CD14-positive monocyte (primary cell): ENCODE data around the gene ZNF440. TPM values are rescaled to one million over a fixed set of nuclear protein-coding genes. Genes with fewer than 3 reads are reported as not detected.
A peak's percentile ranks its signal among the peaks of the same experiment; 100 is the strongest.
"Not testable (repeated sequence)": the region's sequence is repeated elsewhere in the genome, so short reads cannot be mapped to it uniquely, and the experiment has no call there.

ENCODE experiments used
- DNase-seq, 3 donors: peaks; one replicate each; pipeline ENCODE4 v3.0.0-alpha.2; 2011 to 2022
- H2AFZ ChIP-seq: 2 replicates; pipeline ENCODE4 v1.6.0; 2012; ENCODE audit warnings: mild to moderate bottlenecking, low read depth, low read length, inconsistent platforms; ENCODE audit not compliant: insufficient read depth, poor library complexity, severe bottlenecking
- H3K27ac ChIP-seq, 2 donors: 1 replicate in 1 of 2; 2 replicates in 1 of 2; pipeline ENCODE4 v1.5.1; 2012 to 2013; ENCODE audit warnings: low read length in 2 of 2, control low read depth in 1 of 2, inconsistent platforms in 1 of 2, low read depth in 1 of 2, mild to moderate bottlenecking in 1 of 2
- H3K27me3 ChIP-seq, 2 donors: one replicate each; pipeline versions ENCODE4 v1.6.0 to v1.6.1; 2011 to 2013; ENCODE audit warnings: low read length in 2 of 2; ENCODE audit not compliant: control insufficient read depth in 2 of 2, insufficient read depth in 2 of 2
- H3K36me3 ChIP-seq, 2 donors: replicated peaks in 1 of 2; 1 replicate in 1 of 2; 2 replicates in 1 of 2; pipeline versions ENCODE4 v1.5.1 to v1.6.1; 2012 to 2013; ENCODE audit warnings: low read length in 2 of 2, control low read depth in 1 of 2, inconsistent platforms in 1 of 2, mild to moderate bottlenecking in 1 of 2; ENCODE audit not compliant: insufficient read depth in 2 of 2, control insufficient read depth in 1 of 2
- H3K4me1 ChIP-seq, 2 donors: 1 replicate in 1 of 2; 2 replicates in 1 of 2; pipeline versions ENCODE4 v1.5.1 to v1.6.1; 2012 to 2013; ENCODE audit warnings: low read length in 2 of 2, control low read depth in 1 of 2, inconsistent platforms in 1 of 2, mild to moderate bottlenecking in 1 of 2, moderate library complexity in 1 of 2; ENCODE audit not compliant: insufficient read depth in 2 of 2, control insufficient read depth in 1 of 2
- H3K4me2 ChIP-seq: replicated peaks from 2 replicates; pipeline ENCODE3; 2012; ENCODE audit warnings: low read length, moderate library complexity, mild to moderate bottlenecking; ENCODE audit not compliant: poor library complexity, severe bottlenecking; ENCODE audit errors: extremely low read depth
- H3K4me3 ChIP-seq, 3 experiments: fragments of 200-600 bp in 1 of 3; sonication (generic) in 1 of 3; replicated peaks in 1 of 3; 1 replicate in 2 of 3; 2 replicates in 1 of 3; pipeline ENCODE4 v1.5.1; 2011 to 2013; ENCODE audit warnings: low read length in 3 of 3, mild to moderate bottlenecking in 3 of 3, control low read depth in 2 of 3, low read depth in 2 of 3, inconsistent platforms in 1 of 3, moderate library complexity in 1 of 3
- H3K79me2 ChIP-seq: 2 replicates; pipeline ENCODE4 v1.6.0; 2012; ENCODE audit warnings: mild to moderate bottlenecking, control low read depth, inconsistent platforms, low read length, moderate library complexity; ENCODE audit not compliant: insufficient read depth
- H3K9ac ChIP-seq: 2 replicates; pipeline ENCODE4 v1.6.0; 2017; ENCODE audit warnings: low read length, mild to moderate bottlenecking; ENCODE audit not compliant: insufficient read depth, poor library complexity, severe bottlenecking
- H3K9me3 ChIP-seq, 2 donors: replicated peaks in 1 of 2; 1 replicate in 1 of 2; 2 replicates in 1 of 2; pipeline versions ENCODE4 v1.5.1 to v1.6.1; 2012 to 2013; ENCODE audit warnings: low read length in 2 of 2, control low read depth in 1 of 2; ENCODE audit not compliant: control insufficient read depth in 1 of 2, insufficient read depth in 1 of 2
- H4K20me1 ChIP-seq: 2 replicates; pipeline ENCODE4 v1.6.0; 2012; ENCODE audit warnings: mild to moderate bottlenecking, low read length, control low read depth, moderate library complexity; ENCODE audit not compliant: insufficient read depth
- H3K27ac Mint-ChIP-seq, 7 donors: one replicate each; pipeline ENCODE4 v1.8.0; 2020; ENCODE audit warnings: mild to moderate bottlenecking in 7 of 7, mixed read lengths in 7 of 7, moderate library complexity in 6 of 7, inconsistent platforms in 2 of 7
- H3K27me3 Mint-ChIP-seq, 3 donors: one replicate each; pipeline ENCODE4 v1.8.0; 2021 to 2022; ENCODE audit warnings: low read depth in 3 of 3, mild to moderate bottlenecking in 3 of 3, mixed read lengths in 3 of 3, moderate library complexity in 3 of 3, inconsistent platforms in 1 of 3
- H3K36me3 Mint-ChIP-seq, 2 donors: one replicate each; pipeline ENCODE4 v1.8.0; 2020; ENCODE audit warnings: mixed read lengths in 2 of 2, inconsistent platforms in 1 of 2, mild to moderate bottlenecking in 1 of 2
- H3K4me1 Mint-ChIP-seq: one replicate; pipeline ENCODE4 v1.8.0; 2020; ENCODE audit warnings: mild to moderate bottlenecking, mixed read lengths
- H3K4me3 Mint-ChIP-seq, 2 donors: one replicate each; pipeline ENCODE4 v1.8.0; 2020; ENCODE audit warnings: mild to moderate bottlenecking in 2 of 2, mixed read lengths in 2 of 2, moderate library complexity in 1 of 2
- H3K9me3 Mint-ChIP-seq, 7 donors: one replicate each; pipeline ENCODE4 v1.8.0; 2020 to 2022; ENCODE audit warnings: mixed read lengths in 7 of 7, mild to moderate bottlenecking in 6 of 7, moderate library complexity in 6 of 7, inconsistent platforms in 2 of 7
- WGBS: methylation state at CpG from one replicate; pipeline ENCODE4 v1.1.5; 2013; ENCODE audit warnings: missing lambda C conversion rate; ENCODE audit not compliant: insufficient coverage; 5-methylcytosine and 5-hydroxymethylcytosine counted together
- intact Hi-C, 2 donors: fragments of 100-400 bp; cut with micrococcal nuclease; formaldehyde crosslinking; loops; one replicate each; pipeline versions ENCODE4 v1.15.0 to v1.15.1; 2023
- polyA plus RNA-seq, 3 donors: library from polyadenylated mRNA; depleted of rRNA in 1 of 3; unstranded in 2 of 3; stranded (reverse) in 1 of 3; fragments of 300-500 nt in 2 of 3; fragments of >200 nt in 1 of 3; fragmentation: Illumina TruSeq in 2 of 3; gene quantifications; 1 replicate in 2 of 3; 2 replicates in 1 of 3; pipeline ENCODE4 v1.2.3, GENCODE V29; 2012 to 2021
- TF ChIP-seq, protein P1 (sequence below): fragments of 200-600 bp; IDR thresholded peaks from one replicate; pipeline ENCODE4 v1.8.0; 2022; ENCODE audit warnings: antibody characterized with exemption, mild to moderate bottlenecking

The ZNF440 gene
- polyA plus RNA-seq, 3 donors: 2.4 to 4.1 (median 3.4) TPM

DNA sequence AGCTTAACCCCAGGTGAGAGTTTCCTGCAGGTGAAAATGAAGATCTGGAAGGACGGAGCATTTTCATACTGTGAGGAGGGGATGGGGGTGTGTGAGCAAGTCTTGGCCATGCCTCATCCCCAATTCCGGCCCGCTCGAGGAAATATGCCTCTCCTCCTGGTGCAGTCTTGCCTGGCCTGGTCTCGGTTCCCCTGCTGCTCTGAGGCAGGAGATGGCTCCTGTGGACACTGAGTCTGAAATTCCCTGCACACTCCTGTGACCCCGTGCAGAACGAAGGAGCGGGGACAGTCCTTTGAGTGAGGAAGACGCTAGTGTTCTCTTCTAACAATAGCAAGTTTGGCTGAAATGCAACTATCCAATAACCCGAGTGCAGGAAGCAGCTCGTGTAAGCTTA lies 34.1 kb downstream of the ZNF440 start:
- Histone ChIP-seq H3K4me3 (peak overlapping the region; percentile 49 to 77 (median 55)), H3K9ac (peak overlapping the region; percentile 57), H3K79me2 (peaks cover 26% of the 10 kb centered on the region), H3K27me3 (no peaks in the 10 kb centered on the region), H4K20me1 (no peaks in the 10 kb centered on the region), H3K27ac (no peak overlapping the region), H3K4me2 (peak overlapping the region; percentile 84), H3K36me3 (peaks cover 0 to 1% of the 10 kb centered on the region in 2 donors), H2AFZ (peak overlapping the region; percentile 81), H3K4me1 (peaks cover 15 to 19% of the 10 kb centered on the region in 2 donors), H3K9me3 (peaks cover 46 to 67% of the 10 kb centered on the region in 2 donors)
- Mint-ChIP-seq H3K27me3 (peaks cover 0 to 5% (median 2%) of the 10 kb centered on the region in 3 donors), H3K4me1 (peaks cover 20% of the 10 kb centered on the region), H3K4me3 (peak overlapping the region; percentile 84 to 90), H3K36me3 (peaks cover 3 to 24% of the 10 kb centered on the region in 2 donors), H3K9me3 (peaks cover 25 to 73% (median 50%) of the 10 kb centered on the region in 7 donors), H3K27ac (peak overlapping the region in 3 of 7 donors; percentile 3 to 26 (median 15))
- intact Hi-C loops: no loop called here
- DNase-seq: no peak
- TF ChIP-seq, protein P1, sequence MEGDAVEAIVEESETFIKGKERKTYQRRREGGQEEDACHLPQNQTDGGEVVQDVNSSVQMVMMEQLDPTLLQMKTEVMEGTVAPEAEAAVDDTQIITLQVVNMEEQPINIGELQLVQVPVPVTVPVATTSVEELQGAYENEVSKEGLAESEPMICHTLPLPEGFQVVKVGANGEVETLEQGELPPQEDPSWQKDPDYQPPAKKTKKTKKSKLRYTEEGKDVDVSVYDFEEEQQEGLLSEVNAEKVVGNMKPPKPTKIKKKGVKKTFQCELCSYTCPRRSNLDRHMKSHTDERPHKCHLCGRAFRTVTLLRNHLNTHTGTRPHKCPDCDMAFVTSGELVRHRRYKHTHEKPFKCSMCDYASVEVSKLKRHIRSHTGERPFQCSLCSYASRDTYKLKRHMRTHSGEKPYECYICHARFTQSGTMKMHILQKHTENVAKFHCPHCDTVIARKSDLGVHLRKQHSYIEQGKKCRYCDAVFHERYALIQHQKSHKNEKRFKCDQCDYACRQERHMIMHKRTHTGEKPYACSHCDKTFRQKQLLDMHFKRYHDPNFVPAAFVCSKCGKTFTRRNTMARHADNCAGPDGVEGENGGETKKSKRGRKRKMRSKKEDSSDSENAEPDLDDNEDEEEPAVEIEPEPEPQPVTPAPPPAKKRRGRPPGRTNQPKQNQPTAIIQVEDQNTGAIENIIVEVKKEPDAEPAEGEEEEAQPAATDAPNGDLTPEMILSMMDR: no peak
- 23% methylated on average over 9 of the region's 11 CpGs for WGBS

- peaks cover 15 to 19% of the 10 kb centered on the region in 2 donors for H3K4me1 ChIP-seq
- peak within 1 kb of the TSS in 1 of 2 donors; percentile 54 for H3K27ac ChIP-seq
- H3K36me3 ChIP-seq: peaks cover 0 to 8% of the 10 kb centered on the region in 2 donors
- H3K4me3 ChIP-seq: peak within 1 kb of the TSS; percentile 49 to 77 (median 55)
- TF ChIP-seq, protein P1: no peak
- H3K27me3 ChIP-seq: no peaks in the 10 kb centered on the region
- H3K4me2 ChIP-seq: peak within 1 kb of the TSS; percentile 84
- H3K79me2 ChIP-seq: peaks cover 27% of the 10 kb centered on the region
- under 1% methylated on average over 55 of the region's 59 CpGs for WGBS
- H3K27ac Mint-ChIP-seq: peak within 1 kb of the TSS; percentile 26 to 82 (median 70)
- H4K20me1 ChIP-seq: no peaks in the 10 kb centered on the region
- H3K36me3 Mint-ChIP-seq: peaks cover 3 to 25% of the 10 kb centered on the region in 2 donors
- H3K9me3 ChIP-seq: peaks cover 49 to 71% of the 10 kb centered on the region in 2 donors
- H3K27me3 Mint-ChIP-seq: peaks cover 0 to 5% (median 2%) of the 10 kb centered on the region in 3 donors
- H3K9me3 Mint-ChIP-seq: peaks cover 26 to 78% (median 55%) of the 10 kb centered on the region in 7 donors
- intact Hi-C loops: no loop called here
- H3K9ac ChIP-seq: peak within 1 kb of the TSS; percentile 57
- peak within 1 kb of the TSS; percentile 84 to 90 for H3K4me3 Mint-ChIP-seq
- H3K4me1 Mint-ChIP-seq: peaks cover 20% of the 10 kb centered on the region
- DNase-seq: peak; percentile 49 to 61 (median 53)
- H2AFZ ChIP-seq: peak within 1 kb of the TSS; percentile 81
These were observed 34.8 kb downstream of the ZNF440 start, which contains the start of gene ZNF439 for GRCh38 chr19:11848594-11849469. Gene ZNF439, plus strand, starts transcription at chr19:11848726. Its CDS starts 142 bp downstream, at chr19:11848868.

- H3K9ac ChIP-seq, H3K4me2 ChIP-seq, H3K27ac ChIP-seq, H4K20me1 ChIP-seq, H3K4me3 ChIP-seq, H3K27me3 ChIP-seq, intact Hi-C loops, H3K4me3 Mint-ChIP-seq, H3K27me3 Mint-ChIP-seq, H2AFZ ChIP-seq, H3K27ac Mint-ChIP-seq, DNase-seq: not testable (repeated sequence)
- H3K79me2 ChIP-seq: peaks cover 39% of the 10 kb centered on the region
- H3K9me3 Mint-ChIP-seq: peaks cover 29 to 80% (median 55%) of the 10 kb centered on the region in 7 donors
- H3K9me3 ChIP-seq: peaks cover 56 to 70% of the 10 kb centered on the region in 2 donors
- H3K36me3 Mint-ChIP-seq: peaks cover 3 to 33% of the 10 kb centered on the region in 2 donors
- H3K4me1 Mint-ChIP-seq: peaks cover 20% of the 10 kb centered on the region
- H3K36me3 ChIP-seq: peaks cover 0 to 20% of the 10 kb centered on the region in 2 donors
- no CpG with 5 or more reads among the region's 4 CpGs for WGBS
- H3K4me1 ChIP-seq: peaks cover 15 to 19% of the 10 kb centered on the region in 2 donors
These were observed 36.2 kb downstream of the ZNF440 start for GRCh38 chr19:11850289-11850688.
